T-helper 2 cell treated with Interferon-gamma antibody and Interleukin-4, amounts not matched to agents 5 μg/mL and 100 μg/mL, for 36 hours (primary cell): ENCODE results near the gene MGAT5.

Source experiments
- DNase-seq: peaks from one replicate; pipeline ENCODE4 v3.0.0; 2021; ENCODE audit warnings: low spot score
- H3K27ac Mint-ChIP-seq: one replicate; pipeline ENCODE4 v1.8.0; 2021; ENCODE audit warnings: mild to moderate bottlenecking, mixed read lengths
- H3K27me3 Mint-ChIP-seq: one replicate; pipeline ENCODE4 v1.8.0; 2021; ENCODE audit warnings: low read depth, mixed read lengths
- H3K36me3 Mint-ChIP-seq: one replicate; pipeline ENCODE4 v1.8.0; 2021; ENCODE audit warnings: low read depth, mixed read lengths
- H3K4me1 Mint-ChIP-seq: one replicate; pipeline ENCODE4 v1.8.0; 2021; ENCODE audit warnings: low read depth, mixed read lengths
- H3K4me3 Mint-ChIP-seq: one replicate; pipeline ENCODE4 v1.8.0; 2022; ENCODE audit warnings: mild to moderate bottlenecking, moderate library complexity, mixed read lengths
- H3K9me3 Mint-ChIP-seq: one replicate; pipeline ENCODE4 v1.8.0; 2021; ENCODE audit warnings: mixed read lengths

MGAT5 gene

GRCh38 chr2:134301928-134302260 lies 48.0 kb downstream of the MGAT5 start:
- H3K27ac Mint-ChIP-seq, result no peak overlapping the region
- peaks cover 14% of the 10 kb centered on the region for H3K4me1 Mint-ChIP-seq
- H3K36me3 Mint-ChIP-seq, result peaks cover 1% of the 10 kb centered on the region
- no peaks in the 10 kb centered on the region for H3K9me3 Mint-ChIP-seq
- no peak for DNase-seq
- H3K27me3 Mint-ChIP-seq, result peaks cover 49% of the 10 kb centered on the region
- no peak overlapping the region for H3K4me3 Mint-ChIP-seq

GRCh38 chr2:134304394-134305108 lies 50.7 kb downstream of the MGAT5 start:
- Mint-ChIP-seq H3K4me1 (peaks cover 14% of the 10 kb centered on the region), H3K9me3 (peaks cover 5% of the 10 kb centered on the region), H3K27ac (no peak overlapping the region), H3K36me3 (peaks cover 1% of the 10 kb centered on the region), H3K4me3 (no peak overlapping the region), H3K27me3 (peaks cover 43% of the 10 kb centered on the region)
- DNase-seq, result no peak

- Mint-ChIP-seq H3K27ac (no peak overlapping the region), H3K9me3 (peaks cover 6% of the 10 kb centered on the region), H3K27me3 (peaks cover 39% of the 10 kb centered on the region), H3K4me1 (peaks cover 14% of the 10 kb centered on the region), H3K36me3 (no peaks in the 10 kb centered on the region), H3K4me3 (no peak overlapping the region)
- no peak for DNase-seq
Observed at GRCh38 chr2:134305109-134305491, 51.2 kb downstream of the MGAT5 start.

- peaks cover 6% of the 10 kb centered on the region for H3K9me3 Mint-ChIP-seq
- no peaks in the 10 kb centered on the region for H3K36me3 Mint-ChIP-seq
- H3K27ac Mint-ChIP-seq, result no peak overlapping the region
- no peak overlapping the region for H3K4me3 Mint-ChIP-seq
- H3K4me1 Mint-ChIP-seq, result peaks cover 5% of the 10 kb centered on the region
- H3K27me3 Mint-ChIP-seq, result peaks cover 35% of the 10 kb centered on the region
- DNase-seq, result no peak
Observed at GRCh38 chr2:134306521-134306920, 52.6 kb downstream of the MGAT5 start.

- Mint-ChIP-seq H3K9me3 (peaks cover 6% of the 10 kb centered on the region), H3K4me3 (no peak overlapping the region), H3K36me3 (no peaks in the 10 kb centered on the region), H3K4me1 (peaks cover 5% of the 10 kb centered on the region), H3K27me3 (peaks cover 41% of the 10 kb centered on the region), H3K27ac (no peak overlapping the region)
- no peak for DNase-seq
Observed at GRCh38 chr2:134307334-134307733, 53.5 kb downstream of the MGAT5 start.

GRCh38 chr2:134308474-134309385 lies 54.9 kb downstream of the MGAT5 start:
- Mint-ChIP-seq H3K27ac (no peak overlapping the region), H3K9me3 (peaks cover 6% of the 10 kb centered on the region)

GRCh38 chr2:134310107-134311079 lies 56.5 kb downstream of the MGAT5 start:
- Mint-ChIP-seq H3K27ac (no peak overlapping the region), H3K27me3 (peaks cover 36% of the 10 kb centered on the region), H3K4me1 (peaks cover 8% of the 10 kb centered on the region), H3K9me3 (peaks cover 6% of the 10 kb centered on the region), H3K36me3 (peaks cover 4% of the 10 kb centered on the region), H3K4me3 (no peak overlapping the region)
- no peak for DNase-seq

More at GRCh38 chr2:134308474-134309385, 54.9 kb downstream of the MGAT5 start:
- Mint-ChIP-seq H3K4me3 (no peak overlapping the region), H3K36me3 (peaks cover 4% of the 10 kb centered on the region), H3K4me1 (peaks cover 10% of the 10 kb centered on the region), H3K27me3 (peaks cover 43% of the 10 kb centered on the region)
- no peak for DNase-seq

GRCh38 chr2:134312482-134312881 lies 58.6 kb downstream of the MGAT5 start:
- Mint-ChIP-seq H3K4me1 (peaks cover 13% of the 10 kb centered on the region), H3K27me3 (peaks cover 36% of the 10 kb centered on the region), H3K9me3 (peaks cover 6% of the 10 kb centered on the region), H3K27ac (no peak overlapping the region), H3K36me3 (peaks cover 4% of the 10 kb centered on the region), H3K4me3 (no peak overlapping the region)
- DNase-seq, result no peak

GRCh38 chr2:134314202-134314601 lies 60.3 kb downstream of the MGAT5 start:
- peaks cover 34% of the 10 kb centered on the region for H3K27me3 Mint-ChIP-seq
- no peak for DNase-seq
- H3K4me1 Mint-ChIP-seq, result peaks cover 14% of the 10 kb centered on the region
- no peak overlapping the region for H3K4me3 Mint-ChIP-seq
- peaks cover 10% of the 10 kb centered on the region for H3K36me3 Mint-ChIP-seq
- H3K27ac Mint-ChIP-seq, result no peak overlapping the region
- H3K9me3 Mint-ChIP-seq, result peaks cover 3% of the 10 kb centered on the region

GRCh38 chr2:134314681-134315368 lies 61.0 kb downstream of the MGAT5 start:
- Mint-ChIP-seq H3K4me3 (no peak overlapping the region), H3K36me3 (peaks cover 12% of the 10 kb centered on the region), H3K4me1 (peaks cover 18% of the 10 kb centered on the region), H3K9me3 (no peaks in the 10 kb centered on the region), H3K27ac (no peak overlapping the region), H3K27me3 (peaks cover 34% of the 10 kb centered on the region)
- DNase-seq, result no peak

GRCh38 chr2:134315471-134315870 lies 61.6 kb downstream of the MGAT5 start:
- Mint-ChIP-seq H3K27me3 (peaks cover 34% of the 10 kb centered on the region), H3K27ac (no peak overlapping the region), H3K36me3 (peaks cover 12% of the 10 kb centered on the region), H3K4me1 (peaks cover 21% of the 10 kb centered on the region), H3K9me3 (no peaks in the 10 kb centered on the region), H3K4me3 (no peak overlapping the region)
- DNase-seq, result no peak

GRCh38 chr2:134319596-134320254 lies 65.9 kb downstream of the MGAT5 start:
- Mint-ChIP-seq H3K27me3 (peaks cover 9% of the 10 kb centered on the region), H3K4me1 (peaks cover 49% of the 10 kb centered on the region), H3K36me3 (peaks cover 17% of the 10 kb centered on the region), H3K4me3 (peak overlapping the region; percentile 41), H3K27ac (no peak overlapping the region), H3K9me3 (no peaks in the 10 kb centered on the region)
- no peak for DNase-seq

- peak; percentile 16 for DNase-seq
- Mint-ChIP-seq H3K4me1 (peaks cover 58% of the 10 kb centered on the region), H3K9me3 (no peaks in the 10 kb centered on the region), H3K36me3 (peaks cover 17% of the 10 kb centered on the region), H3K27ac (no peak overlapping the region), H3K4me3 (peak overlapping the region; percentile 32), H3K27me3 (peaks cover 11% of the 10 kb centered on the region)
Observed at GRCh38 chr2:134320930-134321329, 67.1 kb downstream of the MGAT5 start.
